HepG2 (cell line): ENCODE data around the gene IQGAP2. TPM values are rescaled to one million over a fixed set of nuclear protein-coding genes. Genes with fewer than 3 reads are reported as not detected.

Experiments
- ATAC-seq: fragments of 200-7000 bp; cut with Tn5 transposase; 3 replicates; pipeline ENCODE4 v1.9.1; 2020; ENCODE audit warnings: mild to moderate bottlenecking, moderate library complexity
- BruUV-seq: library from RNA; stranded (reverse); fragments of 400-500 nt; replicated peaks from 2 replicates; lab custom pipeline; 2021; lab: Mats Ljungman, UMichigan
- CTCF ChIA-PET: fragments of 300-600 bp; formaldehyde crosslinking; extraction: SDS; loops from one replicate; lab custom pipeline; 2021; ENCODE audit warnings: low total read pairs, inconsistent platforms, low intra/inter-chr PET ratio; lab: Yijun Ruan, JAX
- POLR2A ChIA-PET: fragments of 350-600 bp; sonication (Branson Sonifier 250); formaldehyde crosslinking; loops from one replicate; lab custom pipeline; 2020; ENCODE audit warnings: antibody characterized with exemption, inconsistent platforms; lab: Yijun Ruan, JAX
- DNase-seq: peaks from one replicate; pipeline ENCODE4 v3.0.0-alpha.2; 2015; ENCODE audit warnings: low spot score
- FAIRE-seq: peaks from 3 replicates; lab custom pipeline; 2011; peaks lifted over from hg19 to GRCh38; lab: Jason Lieb, UNC
- H2AFZ ChIP-seq: one replicate; pipeline ENCODE4 v1.6.1; 2011; ENCODE audit warnings: low read length, inconsistent platforms
- H3K27ac ChIP-seq: fragments of 300-600 bp; 3 replicates; pipeline ENCODE4 v1.8.0; 2011; ENCODE audit warnings: mixed run types, mild to moderate bottlenecking, mixed read lengths, low read length, inconsistent platforms; ENCODE audit not compliant: insufficient read depth; ENCODE audit errors: extremely low read length
- H3K27me3 ChIP-seq, 2 experiments: fragments of 200-600 bp in 1 of 2; 2 replicates in 1 of 2; 3 replicates in 1 of 2; pipeline versions ENCODE4 v1.6.0 to v1.8.0; 2011; ENCODE audit warnings: low read length in 2 of 2, mild to moderate bottlenecking in 2 of 2, moderate library complexity in 2 of 2, inconsistent platforms in 1 of 2; ENCODE audit not compliant: insufficient read depth in 2 of 2, control insufficient read depth in 1 of 2
- H3K36me3 ChIP-seq, 2 experiments: fragments of 200-600 bp in 1 of 2; replicated peaks in 1 of 2; 2 replicates in 1 of 2; 3 replicates in 1 of 2; pipeline versions ENCODE4 v1.5.1 to v1.8.0; 2011; ENCODE audit warnings: low read length in 2 of 2, inconsistent platforms in 1 of 2; ENCODE audit not compliant: insufficient read depth in 2 of 2, control insufficient read depth in 1 of 2
- H3K4me1 ChIP-seq: 2 replicates; pipeline ENCODE4 v1.5.1; 2012; ENCODE audit warnings: low read length, inconsistent platforms; ENCODE audit not compliant: insufficient read depth
- H3K4me2 ChIP-seq: 2 replicates; pipeline ENCODE4 v1.6.0; 2011; ENCODE audit warnings: low read depth, low read length, inconsistent platforms
- H3K4me3 ChIP-seq, 3 experiments: fragments of 200-600 bp in 1 of 3; sonication (generic), shearing (Covaris generic) in 1 of 3; replicated peaks in 1 of 3; 2 replicates each; pipeline ENCODE4 v1.5.1; 2011 to 2016; ENCODE audit warnings: low read length in 3 of 3, inconsistent platforms in 2 of 3, low read depth in 2 of 3, mild to moderate bottlenecking in 2 of 3, control low read depth in 1 of 3, mixed read lengths in 1 of 3; ENCODE audit not compliant: insufficient read depth in 1 of 3
- H3K79me2 ChIP-seq: one replicate; pipeline ENCODE4 v1.6.1; 2011; ENCODE audit warnings: low read length, inconsistent platforms; ENCODE audit not compliant: insufficient read depth
- H3K9ac ChIP-seq: 2 replicates; pipeline ENCODE4 v1.6.0; 2011; ENCODE audit warnings: mild to moderate bottlenecking, low read depth, low read length, inconsistent platforms; ENCODE audit not compliant: insufficient read depth
- H3K9me3 ChIP-seq: 2 replicates; pipeline ENCODE4 v1.5.1; 2012; ENCODE audit warnings: mild to moderate bottlenecking, low read length
- H4K20me1 ChIP-seq: 2 replicates; pipeline ENCODE4 v1.6.0; 2011; ENCODE audit warnings: inconsistent platforms, mild to moderate bottlenecking, low read length, moderate library complexity; ENCODE audit not compliant: insufficient read depth
- MYNN ChIP-seq: sonication (generic); formaldehyde crosslinking; IDR thresholded peaks from 2 replicates; pipeline ENCODE4 v1.4.0; 2020; ENCODE audit warnings: mild to moderate bottlenecking, low read depth, missing genetic modification reagents
- SNRNP70 ChIP-seq: fragments of 200-400 bp; formaldehyde crosslinking; IDR thresholded peaks from 2 replicates; pipeline ENCODE4 v1.6.1; 2017; ENCODE audit warnings: mild to moderate bottlenecking, low read depth, low read length, moderate library complexity
- ZNF343 ChIP-seq: sonication (generic); formaldehyde crosslinking; IDR thresholded peaks from 2 replicates; pipeline ENCODE4 v1.4.0; 2020; ENCODE audit warnings: mild to moderate bottlenecking, missing genetic modification reagents
- ZNF687 ChIP-seq: sonication (generic); formaldehyde crosslinking; IDR thresholded peaks from 2 replicates; pipeline ENCODE4 v1.5.1; 2020; ENCODE audit warnings: mild to moderate bottlenecking, missing genetic modification reagents, moderate library complexity
- ZNF704 ChIP-seq: sonication (generic); formaldehyde crosslinking; IDR thresholded peaks from 2 replicates; pipeline ENCODE4 v1.8.1; 2023; ENCODE audit warnings: mild to moderate bottlenecking, inconsistent platforms, moderate library complexity, missing genetic modification reagents, borderline replicate concordance
- ZNF816 ChIP-seq: sonication (generic); formaldehyde crosslinking; IDR thresholded peaks from 2 replicates; pipeline ENCODE4 v1.8.0; 2022; ENCODE audit warnings: missing genetic modification reagents, mild to moderate bottlenecking, borderline replicate concordance
- WGBS: methylation state at CpG from one replicate; pipeline ENCODE4 v1.1.6; 2017; ENCODE audit warnings: low lambda C conversion rate; 5-methylcytosine and 5-hydroxymethylcytosine counted together
- in situ Hi-C: cut with HindIII; loops from 2 replicates; pipeline ENCODE4 v1.10.0; 2017; ENCODE audit warnings: low pct_unique_long_range_greater_than_20kb; ENCODE audit not compliant: extremely low pct_ligation_motif_present
- intact Hi-C: fragments of 100-400 bp; cut with micrococcal nuclease; formaldehyde crosslinking; loops from one replicate; pipeline ENCODE4 v1.10.0; 2022; ENCODE audit not compliant: unreplicated experiment
- polyA plus RNA-seq, 8 experiments: library from polyadenylated mRNA; depleted of rRNA in 3 of 8; stranded (reverse) in 7 of 8; unstranded in 1 of 8; fragments of >200 nt; fragmentation: Illumina TruSeq in 4 of 8; extraction: Trizol in 4 of 8; gene quantifications; 2 replicates each; pipeline versions ENCODE4 v1.2.1 to v1.2.3, GENCODE V29; 2011 to 2016; ENCODE audit warnings: low read depth in 4 of 8, missing spikeins in 1 of 8, mixed read lengths in 1 of 8; ENCODE audit not compliant: insufficient read depth in 1 of 8
- total RNA-seq, 5 experiments: library from RNA; depleted of rRNA; stranded (reverse); fragments of >200 nt; fragmentation: Illumina TruSeq; extraction: Trizol; gene quantifications; 2 replicates each; pipeline ENCODE4 v1.2.3, GENCODE V29; 2016; ENCODE audit warnings: low read depth in 1 of 5
- TF ChIP-seq, protein P1 (sequence below): sonication (generic); formaldehyde crosslinking; IDR thresholded peaks from 2 replicates; pipeline ENCODE4 v1.5.1; 2020; ENCODE audit warnings: missing genetic modification reagents, mild to moderate bottlenecking, borderline replicate concordance

Gene IQGAP2
- total and polyA plus RNA-seq, 2 of the 13 experiments (the other 11 are each of a cell fraction or from before 2014, with no cell fraction given) = 35.2 to 83.3 TPM

DNA sequence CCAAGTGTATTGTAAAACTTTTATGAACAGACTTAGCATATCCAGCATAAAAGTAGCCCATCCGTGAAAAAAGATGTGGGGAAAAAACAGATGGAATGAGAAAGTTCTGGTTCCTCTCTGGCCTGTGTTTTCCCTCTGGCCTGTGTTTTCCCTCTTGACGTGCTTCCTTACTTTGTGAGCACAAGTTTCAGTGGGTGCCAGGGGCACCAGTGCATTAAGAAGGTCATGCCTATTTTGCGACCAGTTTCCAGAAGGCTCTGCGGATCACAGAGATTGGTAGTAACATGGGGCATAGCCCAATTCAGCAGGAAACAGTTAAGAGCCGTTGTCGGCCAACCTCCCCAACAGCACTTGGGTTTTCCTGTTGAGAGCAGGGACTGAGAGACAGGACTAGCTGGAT is 43.7 kb downstream of the IQGAP2 start:
- no peak for FAIRE-seq
- H3K4me1 ChIP-seq = peaks cover 14% of the 10 kb centered on the region; the same call in 1 of the 2 replicates
- POLR2A ChIA-PET = no interaction called here
- H3K9me3 ChIP-seq = no peaks in the 10 kb centered on the region
- BruUV-seq = no TSS peak
- H3K36me3 ChIP-seq = peaks cover 1 to 25% of the 10 kb centered on the region in 2 experiments; a peak in 4 of 5 replicates
- WGBS = over 99% methylated on average over 6 of the region's 6 CpGs
- no peak overlapping the region for H3K9ac ChIP-seq
- no peak overlapping the region for H3K4me2 ChIP-seq
- H3K27me3 ChIP-seq = no peaks in the 10 kb centered on the region
- H3K4me3 ChIP-seq = no peak overlapping the region
- in situ Hi-C loops = no loop called here
- H3K27ac ChIP-seq = no peak overlapping the region
- no peak for DNase-seq
- H3K79me2 ChIP-seq = peaks cover 24% of the 10 kb centered on the region
- ATAC-seq = no peak
- intact Hi-C loops = no loop called here
- CTCF ChIA-PET = no interaction called here
- no peaks in the 10 kb centered on the region for H4K20me1 ChIP-seq
- H2AFZ ChIP-seq = no peak overlapping the region
- TF ChIP-seq ZNF687 = no peak
- TF ChIP-seq MYNN (CRISPR knock-in tag) = no peak
- TF ChIP-seq ZNF343 (CRISPR knock-in tag) = no peak
- TF ChIP-seq SNRNP70 = no peak
- TF ChIP-seq ZNF816 (CRISPR knock-in tag) = no peak
- no peak for TF ChIP-seq ZNF704
- TF ChIP-seq, protein P1, sequence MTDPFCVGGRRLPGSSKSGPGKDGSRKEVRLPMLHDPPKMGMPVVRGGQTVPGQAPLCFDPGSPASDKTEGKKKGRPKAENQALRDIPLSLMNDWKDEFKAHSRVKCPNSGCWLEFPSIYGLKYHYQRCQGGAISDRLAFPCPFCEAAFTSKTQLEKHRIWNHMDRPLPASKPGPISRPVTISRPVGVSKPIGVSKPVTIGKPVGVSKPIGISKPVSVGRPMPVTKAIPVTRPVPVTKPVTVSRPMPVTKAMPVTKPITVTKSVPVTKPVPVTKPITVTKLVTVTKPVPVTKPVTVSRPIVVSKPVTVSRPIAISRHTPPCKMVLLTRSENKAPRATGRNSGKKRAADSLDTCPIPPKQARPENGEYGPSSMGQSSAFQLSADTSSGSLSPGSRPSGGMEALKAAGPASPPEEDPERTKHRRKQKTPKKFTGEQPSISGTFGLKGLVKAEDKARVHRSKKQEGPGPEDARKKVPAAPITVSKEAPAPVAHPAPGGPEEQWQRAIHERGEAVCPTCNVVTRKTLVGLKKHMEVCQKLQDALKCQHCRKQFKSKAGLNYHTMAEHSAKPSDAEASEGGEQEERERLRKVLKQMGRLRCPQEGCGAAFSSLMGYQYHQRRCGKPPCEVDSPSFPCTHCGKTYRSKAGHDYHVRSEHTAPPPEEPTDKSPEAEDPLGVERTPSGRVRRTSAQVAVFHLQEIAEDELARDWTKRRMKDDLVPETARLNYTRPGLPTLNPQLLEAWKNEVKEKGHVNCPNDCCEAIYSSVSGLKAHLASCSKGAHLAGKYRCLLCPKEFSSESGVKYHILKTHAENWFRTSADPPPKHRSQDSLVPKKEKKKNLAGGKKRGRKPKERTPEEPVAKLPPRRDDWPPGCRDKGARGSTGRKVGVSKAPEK (CRISPR knock-in tag) = no peak
